ENCODE data around the gene EBPL.

Gene EBPL

GRCh38 chr13:49690995-49691784 lies at the start of gene EBPL:
TSS of gene EBPL (minus strand) at chr13:49691486. CDS start at chr13:49691424, 62 bp downstream.
- DNase-seq (ENCODE audit: low read depth), result peak; percentile 86
- peak within 1 kb of the TSS; percentile 60 for H3K4me3 ChIP-seq (ENCODE audit: low read depth, low read length)
- no peak for TF ChIP-seq CTCF (IDR thresholded peaks at IDR 0.05; ENCODE audit: control insufficient read depth, extremely low read depth, insufficient read depth)

GRCh38 chr13:49740870-49741269 lies 49.6 kb upstream of the EBPL start:
- H3K4me3 ChIP-seq (ENCODE audit: low read depth, low read length), result no peak overlapping the region
- TF ChIP-seq CTCF (IDR thresholded peaks at IDR 0.05; ENCODE audit: control insufficient read depth, extremely low read depth, insufficient read depth), result no peak
- DNase-seq (ENCODE audit: low read depth), result no peak

DNA sequence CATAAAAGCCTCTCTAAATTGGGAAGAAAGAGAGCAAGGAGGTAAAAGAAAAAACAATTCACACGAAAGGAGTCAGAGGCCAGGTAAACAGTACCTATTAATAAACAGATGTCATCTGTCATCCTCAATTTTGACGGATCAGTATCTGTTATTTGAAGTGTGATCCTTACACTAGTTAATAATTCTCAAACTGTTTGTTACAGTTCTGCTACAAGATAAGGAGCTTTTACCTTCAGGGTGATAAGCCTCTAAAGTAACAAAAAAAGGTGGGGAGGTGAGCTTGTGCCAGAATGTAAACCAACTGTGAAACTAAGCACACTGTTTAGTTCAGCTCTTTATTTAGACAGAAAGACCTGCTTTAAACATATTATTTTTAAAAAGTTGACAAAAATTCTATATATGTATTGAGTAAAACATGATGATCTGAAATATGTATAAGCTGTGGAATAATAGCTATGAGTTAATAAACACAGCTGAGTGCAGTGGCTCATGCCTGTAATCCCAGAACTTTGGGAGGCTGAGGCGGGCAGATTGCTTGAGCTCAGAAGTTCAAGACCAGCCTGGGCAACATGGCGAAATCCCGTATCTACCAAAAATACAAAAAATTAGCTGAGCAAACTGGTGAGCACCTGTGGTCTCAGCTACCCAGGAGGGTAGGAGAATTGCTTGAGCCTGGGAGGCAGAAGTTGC lies 48.4 kb upstream of the EBPL start:
- no peak for DNase-seq (ENCODE audit: low read depth)
- TF ChIP-seq CTCF (IDR thresholded peaks at IDR 0.05; ENCODE audit: control insufficient read depth, extremely low read depth, insufficient read depth), result no peak
- no peak overlapping the region for H3K4me3 ChIP-seq (ENCODE audit: low read depth, low read length)

DNA sequence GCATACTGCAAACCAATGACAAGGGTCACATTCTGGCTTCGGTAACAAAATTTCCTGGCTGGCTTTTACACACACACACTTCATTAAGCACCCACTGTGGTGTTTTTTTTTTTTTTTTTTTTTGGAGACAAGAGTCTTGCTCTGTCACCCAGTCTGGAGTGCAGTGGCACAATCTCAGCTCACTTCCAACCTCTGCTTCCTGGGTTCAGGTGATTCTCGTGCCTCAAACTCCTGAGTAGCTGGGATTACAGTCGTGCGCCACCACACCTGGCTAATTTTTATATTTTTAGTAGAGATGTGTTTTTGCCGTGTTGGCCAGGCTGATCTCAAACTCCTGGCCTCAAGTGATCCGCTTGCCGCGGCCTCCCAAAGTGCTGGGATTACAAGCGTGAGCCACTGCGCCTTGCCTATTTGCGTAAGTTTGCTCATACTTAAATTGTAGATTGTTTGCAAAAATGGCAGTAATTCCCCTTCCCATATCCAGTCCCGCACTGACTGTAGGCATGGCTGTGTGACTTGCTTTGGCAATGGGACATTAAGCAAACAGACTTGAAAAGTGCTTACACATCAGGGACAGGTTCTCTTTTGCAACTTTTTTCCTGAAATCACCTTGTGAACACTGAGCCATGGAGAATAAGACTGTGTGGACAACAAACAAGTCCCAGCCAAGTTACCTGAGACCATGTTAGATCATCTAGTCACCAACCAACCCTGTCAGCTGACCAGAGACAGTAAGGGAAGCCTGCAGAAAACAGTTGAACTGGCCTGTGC lies 42.1 kb upstream of the EBPL start:
- no peak overlapping the region for H3K4me3 ChIP-seq (ENCODE audit: low read depth, low read length)
- no peak for TF ChIP-seq CTCF (IDR thresholded peaks at IDR 0.05; ENCODE audit: control insufficient read depth, extremely low read depth, insufficient read depth)
- peak; percentile 54 for DNase-seq (ENCODE audit: low read depth)

DNA sequence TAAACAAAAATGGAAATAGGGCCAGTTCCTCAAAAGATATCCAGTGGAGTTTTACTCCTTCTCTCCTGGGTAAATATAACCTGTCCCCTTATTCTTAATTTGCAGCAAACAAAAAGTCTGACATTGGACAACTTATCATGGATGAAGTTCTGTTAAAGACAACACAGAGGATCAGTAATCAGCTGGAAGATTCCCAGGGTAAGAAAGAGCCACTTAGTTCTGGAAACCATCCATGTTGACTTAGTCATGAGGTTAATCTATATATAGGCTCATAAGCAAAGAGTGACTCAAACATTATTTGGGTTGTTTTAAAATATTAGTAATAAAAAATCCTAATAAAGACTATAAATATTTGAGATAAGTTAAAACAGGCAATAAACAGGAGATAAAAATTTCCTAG lies 40.5 kb upstream of the EBPL start:
- peak; percentile 94 for DNase-seq (ENCODE audit: low read depth)
- H3K4me3 ChIP-seq (ENCODE audit: low read depth, low read length), result no peak overlapping the region
- TF ChIP-seq CTCF (IDR thresholded peaks at IDR 0.05; ENCODE audit: control insufficient read depth, extremely low read depth, insufficient read depth), result no peak

DNA sequence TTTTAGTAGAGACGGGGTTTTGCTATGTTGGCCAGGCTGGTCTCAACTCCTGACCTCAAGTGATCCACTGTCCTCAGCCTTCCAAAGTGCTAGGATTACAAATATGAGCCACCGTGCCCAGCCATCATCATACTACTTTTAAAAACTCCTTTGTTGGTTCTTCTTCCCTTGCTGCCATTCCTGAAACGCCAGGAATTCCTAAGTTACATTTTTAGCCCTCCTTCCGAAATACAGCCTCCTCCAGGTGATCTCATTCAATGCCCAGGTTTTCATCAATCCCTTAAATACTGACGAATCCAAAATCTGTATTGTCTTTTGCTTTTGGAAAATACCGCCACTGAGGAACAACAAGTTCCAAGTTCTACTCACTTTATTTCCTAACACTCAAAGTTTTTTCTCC lies 25.3 kb upstream of the EBPL start:
- no peak for DNase-seq (ENCODE audit: low read depth)
- H3K4me3 ChIP-seq (ENCODE audit: low read depth, low read length), result no peak overlapping the region
- TF ChIP-seq CTCF (IDR thresholded peaks at IDR 0.05; ENCODE audit: control insufficient read depth, extremely low read depth, insufficient read depth), result no peak

All from LNCaP clone FGC (cell line).